ENCODE results near the gene LEFTY2.
A peak's percentile ranks its signal among the peaks of the same experiment; 100 is the strongest.
"Not testable (repeated sequence)": the region's sequence is repeated elsewhere in the genome, so short reads cannot be mapped to it uniquely, and the experiment has no call there.

Gene LEFTY2

GRCh38 chr1:225929462-225929861 lies 11.6 kb downstream of the LEFTY2 start:
- DNase-seq, result not testable (repeated sequence)

- DNase-seq, result no peak
These were observed 12.5 kb downstream of the LEFTY2 start for GRCh38 chr1:225928186-225929175.

- DNase-seq, result no peak
These were observed 14.4 kb downstream of the LEFTY2 start for GRCh38 chr1:225926551-225927113.

GRCh38 chr1:225923692-225924555 lies 17.1 kb downstream of the LEFTY2 start, which contains the start of gene PYCR2:
TSS of gene PYCR2 (minus strand) at chr1:225924250. CDS start at chr1:225924110, 140 bp downstream.
- peak; percentile 98 for DNase-seq

- no peak for DNase-seq
These were observed 17.7 kb downstream of the LEFTY2 start for GRCh38 chr1:225923381-225923691.

- DNase-seq, result no peak
These were observed 19.0 kb downstream of the LEFTY2 start for GRCh38 chr1:225921734-225922709.

GRCh38 chr1:225919906-225920305 lies 21.1 kb downstream of the LEFTY2 start:
- no peak for DNase-seq

GRCh38 chr1:225918280-225918679 lies 22.7 kb downstream of the LEFTY2 start:
- no peak for DNase-seq

- DNase-seq, result no peak
These were observed 23.5 kb downstream of the LEFTY2 start for GRCh38 chr1:225917536-225917935.

- no peak for DNase-seq
These were observed 23.9 kb downstream of the LEFTY2 start for GRCh38 chr1:225917101-225917500.

GRCh38 chr1:225915538-225915991 lies 25.5 kb downstream of the LEFTY2 start:
- no peak for DNase-seq

GRCh38 chr1:225914947-225915346 lies 26.1 kb downstream of the LEFTY2 start:
- DNase-seq, result no peak

GRCh38 chr1:225914391-225914790 lies 26.6 kb downstream of the LEFTY2 start:
- DNase-seq, result no peak

- DNase-seq, result peak; percentile 89
These were observed 29.6 kb downstream of the LEFTY2 start for GRCh38 chr1:225911191-225912130.

GRCh38 chr1:225909477-225909876 lies 31.5 kb downstream of the LEFTY2 start:
- no peak for DNase-seq

- no peak for DNase-seq
These were observed 32.2 kb downstream of the LEFTY2 start for GRCh38 chr1:225908773-225909172.

GRCh38 chr1:225908013-225908640 lies 32.9 kb downstream of the LEFTY2 start:
- DNase-seq, result no peak

GRCh38 chr1:225907341-225907740 lies 33.7 kb downstream of the LEFTY2 start:
- no peak for DNase-seq

GRCh38 chr1:225906467-225906866 lies 34.6 kb downstream of the LEFTY2 start:
- DNase-seq, result no peak

- no peak for DNase-seq
These were observed 37.4 kb downstream of the LEFTY2 start for GRCh38 chr1:225903623-225904022.
